SK-N-SH treated with all-trans-retinoic acid at 6 μM for 48 hours (cell line): ENCODE results near the gene PXMP2.

Source experiments
- ARNTL ChIP-seq: fragments of 450-650 bp; formaldehyde crosslinking; IDR thresholded peaks from 2 replicates; pipeline ENCODE4 v1.5.0; 2020; ENCODE audit warnings: low read depth, mild to moderate bottlenecking, moderate library complexity, borderline replicate concordance
- ESRRG ChIP-seq: fragments of 250-450 bp; sonication (Bioruptor Pico); IDR thresholded peaks from 2 replicates; pipeline ENCODE4 v1.6.1; 2021; ENCODE audit warnings: mild to moderate bottlenecking
- OSR1 ChIP-seq: fragments of 250-450 bp; sonication (Bioruptor Pico); IDR thresholded peaks from 2 replicates; pipeline ENCODE4 v1.8.0; 2022; ENCODE audit warnings: moderate library complexity, mild to moderate bottlenecking, inconsistent platforms
- PATZ1 ChIP-seq: fragments of 250-450 bp; sonication (Bioruptor Pico); IDR thresholded peaks from 2 replicates; pipeline ENCODE4 v1.8.0; 2020; ENCODE audit warnings: mild to moderate bottlenecking, moderate library complexity, borderline replicate concordance
- RARB ChIP-seq: fragments of 250-450 bp; sonication (Bioruptor Pico); IDR thresholded peaks from 2 replicates; pipeline ENCODE4 v1.8.0; 2021; ENCODE audit warnings: mild to moderate bottlenecking, moderate library complexity
- SNAI2 ChIP-seq: fragments of 250-450 bp; sonication (Bioruptor Pico); IDR thresholded peaks from 2 replicates; pipeline ENCODE4 v1.5.0; 2020; ENCODE audit warnings: mild to moderate bottlenecking, moderate library complexity
- TCF4 ChIP-seq: fragments of 250-450 bp; sonication (Bioruptor Pico); IDR thresholded peaks from 2 replicates; pipeline ENCODE4 v1.8.0; 2021; ENCODE audit warnings: mild to moderate bottlenecking, moderate library complexity, borderline replicate concordance
- ZFP3 ChIP-seq: fragments of 250-450 bp; sonication (Bioruptor Pico); IDR thresholded peaks from 2 replicates; pipeline ENCODE4 v1.5.0; 2020; ENCODE audit warnings: mild to moderate bottlenecking, moderate library complexity
- ZNF70 ChIP-seq: fragments of 450-650 bp; formaldehyde crosslinking; IDR thresholded peaks from 2 replicates; pipeline ENCODE4 v1.5.0; 2020; ENCODE audit warnings: mild to moderate bottlenecking, moderate library complexity

DNA sequence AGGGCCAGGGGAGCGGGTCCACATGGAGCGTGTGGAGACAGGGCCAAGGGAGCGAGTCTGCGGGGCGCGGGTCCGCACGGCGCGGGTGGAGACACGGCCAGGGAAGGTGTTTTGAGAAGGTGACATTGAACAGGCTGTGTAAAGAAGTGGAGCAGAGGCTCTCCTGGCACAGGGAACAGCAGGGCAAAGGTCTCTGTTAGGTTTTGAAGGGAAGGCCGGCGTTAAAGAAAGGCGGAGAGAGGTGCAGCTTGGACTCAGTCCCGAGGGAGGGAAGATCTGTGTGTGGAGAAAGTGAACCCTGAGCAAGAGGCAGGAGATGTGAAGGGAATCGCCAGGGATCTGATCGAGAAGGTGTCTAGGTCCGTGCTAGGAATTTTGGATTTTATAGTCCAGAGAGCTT lies 1.8 kb downstream of the PXMP2 start:
- TF ChIP-seq ZFP3 (CRISPR knock-in tag), result no peak
- TF ChIP-seq PATZ1, result no peak
- no peak for TF ChIP-seq SNAI2 (CRISPR knock-in tag)
- TF ChIP-seq ESRRG, result no peak
- TF ChIP-seq ARNTL (CRISPR knock-in tag), result no peak
- no peak for TF ChIP-seq TCF4 (CRISPR knock-in tag)
- TF ChIP-seq ZNF70 (CRISPR knock-in tag), result no peak
- no peak for TF ChIP-seq OSR1 (CRISPR knock-in tag)
- no peak for TF ChIP-seq RARB (CRISPR knock-in tag)
